ENCODE measurements around the gene TNIK.
"Not testable (repeated sequence)": the region's sequence is repeated elsewhere in the genome, so short reads cannot be mapped to it uniquely, and the experiment has no call there.

Gene TNIK

DNA sequence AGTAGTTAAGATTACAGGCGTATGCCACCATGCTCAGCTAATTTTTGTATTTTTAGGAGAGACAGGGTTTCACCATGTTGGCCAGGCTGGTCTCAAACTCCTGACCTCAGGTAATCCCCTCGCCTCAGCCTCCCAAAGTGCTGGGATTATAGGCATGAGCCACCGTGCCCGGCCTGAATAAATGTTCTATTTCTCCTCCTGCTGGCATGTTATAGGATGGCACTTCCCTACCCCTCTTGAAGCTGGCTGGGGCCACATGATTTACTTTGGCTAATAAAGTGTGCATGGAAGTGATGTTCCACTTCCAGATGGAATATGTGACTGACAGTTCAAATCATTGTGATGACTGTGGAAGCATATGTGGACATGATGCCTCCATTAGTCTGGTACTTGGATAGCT lies 77.9 kb downstream of the TNIK start:
- not testable (repeated sequence) for H3K9me3 ChIP-seq (ENCODE audit: insufficient read depth, low read depth, low read length); H3K4me2 ChIP-seq (ENCODE audit: low read depth, low read length, poor library complexity, severe bottlenecking); H3K27me3 ChIP-seq (ENCODE audit: insufficient read depth, low read length, poor library complexity, severe bottlenecking); H3K9me2 ChIP-seq (replicated peaks; ENCODE audit: low read depth, low read length); H3F3A ChIP-seq (ENCODE audit: low read depth); H3K4me3 ChIP-seq (ENCODE audit: low read length, poor library complexity, severe bottlenecking); H2AFZ ChIP-seq (ENCODE audit: low read length); H3K36me3 ChIP-seq (ENCODE audit: insufficient read depth, low read length); H3K9ac ChIP-seq (ENCODE audit: low read depth, low read length, poor library complexity, severe bottlenecking)
- Histone ChIP-seq H4K20me1 (ENCODE audit: insufficient read depth, low read length, poor library complexity, severe bottlenecking) (peaks cover 20% of the 10 kb centered on the region), H3K4me1 (ENCODE audit: insufficient read depth, low read length, poor library complexity, severe bottlenecking) (peaks cover 18% of the 10 kb centered on the region), H3K79me2 (ENCODE audit: insufficient read depth, low read length) (peaks cover 83% of the 10 kb centered on the region)
- TF ChIP-seq, protein P1, sequence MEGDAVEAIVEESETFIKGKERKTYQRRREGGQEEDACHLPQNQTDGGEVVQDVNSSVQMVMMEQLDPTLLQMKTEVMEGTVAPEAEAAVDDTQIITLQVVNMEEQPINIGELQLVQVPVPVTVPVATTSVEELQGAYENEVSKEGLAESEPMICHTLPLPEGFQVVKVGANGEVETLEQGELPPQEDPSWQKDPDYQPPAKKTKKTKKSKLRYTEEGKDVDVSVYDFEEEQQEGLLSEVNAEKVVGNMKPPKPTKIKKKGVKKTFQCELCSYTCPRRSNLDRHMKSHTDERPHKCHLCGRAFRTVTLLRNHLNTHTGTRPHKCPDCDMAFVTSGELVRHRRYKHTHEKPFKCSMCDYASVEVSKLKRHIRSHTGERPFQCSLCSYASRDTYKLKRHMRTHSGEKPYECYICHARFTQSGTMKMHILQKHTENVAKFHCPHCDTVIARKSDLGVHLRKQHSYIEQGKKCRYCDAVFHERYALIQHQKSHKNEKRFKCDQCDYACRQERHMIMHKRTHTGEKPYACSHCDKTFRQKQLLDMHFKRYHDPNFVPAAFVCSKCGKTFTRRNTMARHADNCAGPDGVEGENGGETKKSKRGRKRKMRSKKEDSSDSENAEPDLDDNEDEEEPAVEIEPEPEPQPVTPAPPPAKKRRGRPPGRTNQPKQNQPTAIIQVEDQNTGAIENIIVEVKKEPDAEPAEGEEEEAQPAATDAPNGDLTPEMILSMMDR (conservative IDR thresholded peaks at IDR 0.05; ENCODE audit: low read length) = peak; percentile 35; the same call in 1 of the 2 replicates

DNA sequence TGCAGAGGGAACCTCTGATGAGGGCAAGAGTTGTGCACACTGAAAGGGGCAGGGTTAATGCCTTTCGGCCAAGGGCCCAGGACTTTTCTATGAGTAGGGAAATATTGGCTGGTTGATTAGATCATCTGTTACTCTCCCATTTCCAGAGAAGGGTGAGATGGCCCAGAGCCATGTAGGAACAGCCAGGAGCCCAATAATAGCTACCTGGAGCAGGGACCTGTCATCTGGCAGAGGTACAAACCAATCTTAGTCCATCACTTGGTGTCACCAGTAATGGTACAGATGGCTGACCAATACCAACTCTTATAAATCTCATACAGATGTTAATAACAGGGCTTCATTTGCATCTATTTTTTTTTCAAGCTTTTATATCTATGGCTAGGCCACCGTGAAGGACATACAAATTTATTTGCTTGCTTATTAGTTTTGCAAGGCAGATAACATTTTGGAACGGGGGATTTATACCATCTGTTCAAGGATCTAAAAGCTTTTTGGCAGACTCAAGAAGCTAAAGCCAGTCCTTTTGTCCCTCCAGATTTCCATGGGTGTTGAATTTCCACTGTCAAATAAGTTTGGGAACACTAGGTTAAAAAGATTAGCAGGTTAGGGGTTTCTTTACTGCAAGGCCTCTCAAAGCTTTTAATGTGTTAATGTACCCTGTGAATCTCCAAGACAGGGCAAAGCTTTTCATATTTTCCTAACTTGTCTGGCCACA lies 79.3 kb downstream of the TNIK start:
- no peaks in the 10 kb centered on the region for H3K36me3 ChIP-seq (ENCODE audit: insufficient read depth, low read length)
- no peak overlapping the region for H3K4me2 ChIP-seq (ENCODE audit: low read depth, low read length, poor library complexity, severe bottlenecking)
- H3K9me3 ChIP-seq (ENCODE audit: insufficient read depth, low read depth, low read length) = no peaks in the 10 kb centered on the region
- no peaks in the 10 kb centered on the region for H3K27me3 ChIP-seq (ENCODE audit: insufficient read depth, low read length, poor library complexity, severe bottlenecking)
- no peak overlapping the region for H3K9ac ChIP-seq (ENCODE audit: low read depth, low read length, poor library complexity, severe bottlenecking)
- no peak overlapping the region for H3K4me3 ChIP-seq (ENCODE audit: low read length, poor library complexity, severe bottlenecking)
- H3K4me1 ChIP-seq (ENCODE audit: insufficient read depth, low read length, poor library complexity, severe bottlenecking) = peaks cover 13% of the 10 kb centered on the region
- peaks cover 82% of the 10 kb centered on the region for H3K79me2 ChIP-seq (ENCODE audit: insufficient read depth, low read length)
- no peaks in the 10 kb centered on the region for H3F3A ChIP-seq (ENCODE audit: low read depth)
- peaks cover 15% of the 10 kb centered on the region for H4K20me1 ChIP-seq (ENCODE audit: insufficient read depth, low read length, poor library complexity, severe bottlenecking)
- TF ChIP-seq EZH2phosphoT487 (IDR thresholded peaks at IDR 0.05; ENCODE audit: borderline replicate concordance) = no peak
- TF ChIP-seq, protein P1 (conservative IDR thresholded peaks at IDR 0.05; ENCODE audit: low read length) = no peak
- H2AFZ ChIP-seq (ENCODE audit: low read length) = no peak overlapping the region
- H3K9me2 ChIP-seq (replicated peaks; ENCODE audit: low read depth, low read length) = no peaks in the 10 kb centered on the region

DNA sequence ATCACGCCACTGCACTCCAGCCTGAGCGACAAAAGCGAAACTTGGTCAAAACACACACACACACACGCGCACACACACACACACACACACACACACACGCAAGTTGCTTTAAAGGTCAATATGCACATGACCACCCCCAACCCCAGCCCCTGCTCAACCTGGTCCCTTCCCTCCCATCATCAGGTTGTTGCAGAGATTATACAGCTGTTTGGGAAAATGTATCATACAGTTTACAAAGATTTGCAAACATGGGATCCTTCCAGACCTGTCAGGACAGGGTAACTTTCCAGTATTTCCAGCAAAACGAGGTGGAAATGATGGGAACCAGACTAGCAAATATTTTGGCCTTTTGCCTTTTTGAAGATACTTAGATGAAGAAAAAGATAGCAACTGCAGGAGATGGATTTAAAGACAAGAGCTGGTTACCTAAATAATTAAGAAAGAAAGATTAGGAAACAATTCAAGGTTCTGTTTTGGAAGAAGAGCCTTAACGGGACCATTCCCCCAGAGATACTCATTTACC lies 80.2 kb downstream of the TNIK start:
- Histone ChIP-seq H3K36me3 (ENCODE audit: insufficient read depth, low read length) (no peaks in the 10 kb centered on the region), H3K4me3 (ENCODE audit: low read length, poor library complexity, severe bottlenecking) (no peak overlapping the region), H3K9me2 (replicated peaks; ENCODE audit: low read depth, low read length) (no peaks in the 10 kb centered on the region), H2AFZ (ENCODE audit: low read length) (no peak overlapping the region), H3K9ac (ENCODE audit: low read depth, low read length, poor library complexity, severe bottlenecking) (no peak overlapping the region), H3K79me2 (ENCODE audit: insufficient read depth, low read length) (peaks cover 82% of the 10 kb centered on the region), H3K27me3 (ENCODE audit: insufficient read depth, low read length, poor library complexity, severe bottlenecking) (no peaks in the 10 kb centered on the region), H3K9me3 (ENCODE audit: insufficient read depth, low read depth, low read length) (no peaks in the 10 kb centered on the region), H3K4me1 (ENCODE audit: insufficient read depth, low read length, poor library complexity, severe bottlenecking) (peaks cover 21% of the 10 kb centered on the region), H3K4me2 (ENCODE audit: low read depth, low read length, poor library complexity, severe bottlenecking) (no peak overlapping the region), H3F3A (ENCODE audit: low read depth) (no peaks in the 10 kb centered on the region), H4K20me1 (ENCODE audit: insufficient read depth, low read length, poor library complexity, severe bottlenecking) (peaks cover 15% of the 10 kb centered on the region)
- TF ChIP-seq, protein P1 (conservative IDR thresholded peaks at IDR 0.05; ENCODE audit: low read length) = no peak
- no peak for TF ChIP-seq EZH2phosphoT487 (IDR thresholded peaks at IDR 0.05; ENCODE audit: borderline replicate concordance)

Data from Loucy (cell line).